ENCODE data around the gene CGB8.

Gene CGB8

GRCh38 chr19:49073514-49074378 lies 24.8 kb upstream of the CGB8 start:
- peak overlapping the region; percentile 8 for H3K4me3 Mint-ChIP-seq
- H3K9me3 Mint-ChIP-seq, result no peaks in the 10 kb centered on the region
- no peak overlapping the region for H3K27ac Mint-ChIP-seq
- DNase-seq, result no peak
- peaks cover 10% of the 10 kb centered on the region for H3K4me1 Mint-ChIP-seq
- H3K27me3 Mint-ChIP-seq, result peaks cover 53% of the 10 kb centered on the region
- H3K36me3 Mint-ChIP-seq (ENCODE audit: low read depth), result peaks cover 5% of the 10 kb centered on the region
- ATAC-seq, result no peak

DNA sequence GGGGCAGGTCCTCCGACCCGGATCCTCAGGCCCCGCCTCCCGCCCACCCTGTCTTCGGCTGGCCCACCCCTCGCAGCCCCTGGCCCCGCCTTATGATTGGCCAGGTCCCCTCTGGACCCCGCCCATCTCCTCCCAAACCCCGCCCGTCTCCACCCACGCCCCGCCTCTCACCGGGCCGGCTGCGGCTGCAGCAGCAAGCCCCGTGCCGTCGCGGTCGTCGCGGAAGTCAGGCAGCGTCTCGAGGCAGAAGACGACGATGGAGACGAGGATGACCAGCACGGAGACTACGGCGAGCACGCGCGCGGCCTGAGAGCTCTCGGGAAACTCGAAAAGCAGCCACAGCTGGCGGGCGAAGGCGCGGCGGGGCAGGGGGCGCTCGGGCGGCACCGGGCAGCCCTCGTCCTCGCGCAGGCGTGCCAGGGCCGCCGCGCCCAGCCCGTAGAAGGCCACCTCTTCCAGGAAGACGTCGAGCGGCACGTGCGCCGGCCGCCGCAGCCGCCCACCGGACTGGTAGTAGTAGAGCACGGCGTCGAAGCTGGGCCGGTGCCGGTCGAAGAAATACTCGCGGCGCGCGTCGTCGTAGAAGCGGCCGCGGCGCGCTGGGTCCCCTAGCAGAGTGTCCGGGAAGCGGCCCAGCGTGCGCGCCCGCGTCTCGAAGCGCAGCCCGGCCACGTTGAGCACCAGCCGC lies 23.1 kb upstream of the CGB8 start:
- DNase-seq, result peak; percentile 33
- H3K27ac Mint-ChIP-seq, result no peak overlapping the region
- no peak for ATAC-seq
- H3K4me3 Mint-ChIP-seq, result no peak overlapping the region
- H3K36me3 Mint-ChIP-seq (ENCODE audit: low read depth), result peaks cover 5% of the 10 kb centered on the region
- no peaks in the 10 kb centered on the region for H3K9me3 Mint-ChIP-seq
- H3K27me3 Mint-ChIP-seq, result peaks cover 61% of the 10 kb centered on the region
- peaks cover 10% of the 10 kb centered on the region for H3K4me1 Mint-ChIP-seq

- no peak for DNase-seq
- Mint-ChIP-seq H3K4me3 (no peak overlapping the region), H3K9me3 (no peaks in the 10 kb centered on the region), H3K27me3 (peaks cover 70% of the 10 kb centered on the region), H3K36me3 (ENCODE audit: low read depth) (peaks cover 5% of the 10 kb centered on the region), H3K4me1 (peaks cover 10% of the 10 kb centered on the region), H3K27ac (no peak overlapping the region)
- ATAC-seq, result no peak
Observed at GRCh38 chr19:49070416-49070815, 21.5 kb upstream of the CGB8 start.

DNA sequence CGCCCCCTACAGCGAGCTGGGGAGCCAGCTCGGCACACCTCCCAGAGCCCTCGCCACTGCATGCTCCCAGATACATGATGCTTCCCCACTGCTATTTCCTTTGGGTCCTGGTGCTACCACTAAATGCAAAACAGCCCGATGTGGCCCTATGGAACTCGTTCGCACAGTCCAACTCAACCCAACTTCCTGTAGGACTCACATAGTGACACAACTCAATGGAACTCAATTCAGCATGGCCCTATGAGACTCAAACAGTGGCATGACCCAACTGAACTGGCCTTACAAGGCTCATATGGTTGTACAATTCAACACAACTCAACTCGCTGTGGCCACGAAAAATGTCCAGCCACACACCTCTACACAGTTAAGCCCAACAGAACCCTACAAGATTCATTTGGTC lies 20.1 kb upstream of the CGB8 start:
- Mint-ChIP-seq H3K9me3 (no peaks in the 10 kb centered on the region), H3K4me1 (peaks cover 10% of the 10 kb centered on the region), H3K36me3 (ENCODE audit: low read depth) (peaks cover 5% of the 10 kb centered on the region), H3K4me3 (no peak overlapping the region), H3K27me3 (peaks cover 67% of the 10 kb centered on the region), H3K27ac (no peak overlapping the region)
- ATAC-seq, result no peak
- DNase-seq, result no peak

- Mint-ChIP-seq H3K27ac (no peak overlapping the region), H3K4me3 (no peak overlapping the region), H3K36me3 (ENCODE audit: low read depth) (peaks cover 3% of the 10 kb centered on the region), H3K4me1 (no peaks in the 10 kb centered on the region), H3K9me3 (no peaks in the 10 kb centered on the region), H3K27me3 (peaks cover 63% of the 10 kb centered on the region)
- DNase-seq (no peak), ATAC-seq (no peak)
Observed at GRCh38 chr19:49067554-49067953, 18.6 kb upstream of the CGB8 start.

DNA sequence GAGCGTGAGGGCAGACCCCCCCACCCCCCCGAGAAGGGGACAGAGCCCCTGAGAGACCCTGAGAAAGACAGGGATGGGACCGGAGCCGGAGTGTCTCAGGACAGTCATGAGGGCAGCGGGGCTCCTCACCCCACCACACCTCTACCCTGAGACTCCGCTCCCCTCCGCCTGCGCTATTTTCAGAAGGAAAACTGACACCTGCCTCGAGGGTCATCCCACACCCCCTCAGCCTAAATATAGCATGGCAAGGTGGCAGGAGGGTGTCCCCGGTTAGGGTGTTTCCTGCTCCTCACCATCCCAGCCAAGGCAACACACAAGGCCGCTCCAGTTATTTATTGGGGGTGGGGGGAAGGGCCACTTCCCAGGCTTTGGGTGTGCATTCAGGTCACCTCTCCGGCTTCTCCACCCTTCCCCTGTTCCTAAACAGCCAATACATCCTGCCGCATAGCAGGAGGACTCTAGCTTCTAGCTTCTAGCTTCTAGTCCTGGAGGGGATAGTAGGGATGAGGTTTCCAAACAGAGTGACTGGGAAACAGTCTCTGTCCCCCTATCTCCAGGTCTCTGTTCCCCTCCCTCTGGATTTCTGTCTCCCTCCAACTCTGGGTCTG lies 17.1 kb upstream of the CGB8 start:
- H3K36me3 Mint-ChIP-seq (ENCODE audit: low read depth), result peaks cover 3% of the 10 kb centered on the region

DNA sequence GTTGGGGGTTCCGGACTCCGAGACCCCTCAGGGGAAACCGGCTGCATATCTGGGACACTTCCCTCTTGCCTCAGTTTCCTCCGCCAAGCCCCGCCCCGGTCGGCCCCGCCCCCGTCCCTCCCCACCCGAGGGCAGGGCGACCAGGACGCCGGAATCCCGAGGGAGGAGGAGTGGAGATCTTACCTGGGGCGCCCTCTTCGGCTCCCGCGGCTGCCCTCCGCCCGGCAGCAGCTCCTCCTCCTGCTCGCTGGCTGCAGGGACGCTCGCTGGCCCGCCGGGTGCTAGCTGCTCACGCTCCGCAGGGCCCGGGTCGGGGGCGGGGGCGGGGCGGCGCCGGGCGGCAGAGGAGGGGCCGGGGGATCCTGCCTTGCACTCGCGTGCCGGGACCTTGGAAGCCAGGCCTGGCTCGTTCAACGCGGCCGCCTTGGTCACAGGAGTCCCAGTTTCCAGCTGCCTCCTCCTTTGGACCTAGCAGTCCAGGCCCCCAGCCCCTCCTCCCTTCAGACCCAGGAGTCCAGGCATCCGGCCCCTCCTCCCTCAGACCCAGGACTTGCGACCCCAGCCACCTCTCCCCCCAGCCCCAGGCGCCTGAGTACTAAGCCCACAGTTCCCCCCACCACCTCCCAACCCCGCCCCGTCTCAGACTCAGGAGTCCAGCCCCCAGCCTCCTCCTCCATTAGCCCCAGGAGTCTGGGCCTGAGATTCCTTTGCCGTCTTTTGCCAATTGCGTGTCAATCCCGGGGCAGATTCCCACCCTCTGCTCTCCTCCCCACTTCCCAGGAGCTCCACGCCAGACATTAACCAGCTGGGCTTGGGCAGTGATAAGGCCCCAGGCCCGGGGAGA lies 16.1 kb upstream of the CGB8 start, which contains the start of gene NTF4:
TSS of gene NTF4 (minus strand) at position 51 of the 844 bp plus-strand sequence. CDS start 2,821 bp downstream, outside the sequence.
- DNase-seq (no peak), ATAC-seq (no peak)
- no peaks in the 10 kb centered on the region for H3K4me1 Mint-ChIP-seq
- no peaks in the 10 kb centered on the region for H3K9me3 Mint-ChIP-seq
- no peak within 1 kb of the TSS for H3K4me3 Mint-ChIP-seq
- peaks cover 56% of the 10 kb centered on the region for H3K27me3 Mint-ChIP-seq
- H3K27ac Mint-ChIP-seq, result no peak within 1 kb of the TSS
- H3K36me3 Mint-ChIP-seq (ENCODE audit: low read depth), result no peaks in the 10 kb centered on the region

More for the DNA sequence above, 17.1 kb upstream of the CGB8 start:
- DNase-seq, result no peak
- H3K27ac Mint-ChIP-seq, result no peak overlapping the region
- H3K4me3 Mint-ChIP-seq, result no peak overlapping the region
- H3K4me1 Mint-ChIP-seq, result no peaks in the 10 kb centered on the region
- no peaks in the 10 kb centered on the region for H3K9me3 Mint-ChIP-seq
- peaks cover 54% of the 10 kb centered on the region for H3K27me3 Mint-ChIP-seq
- no peak for ATAC-seq

- H3K4me3 Mint-ChIP-seq, result no peak overlapping the region
- H3K9me3 Mint-ChIP-seq, result no peaks in the 10 kb centered on the region
- no peak overlapping the region for H3K27ac Mint-ChIP-seq
- no peaks in the 10 kb centered on the region for H3K4me1 Mint-ChIP-seq
- ATAC-seq, result no peak
- DNase-seq, result no peak
- H3K27me3 Mint-ChIP-seq, result peaks cover 57% of the 10 kb centered on the region
- H3K36me3 Mint-ChIP-seq (ENCODE audit: low read depth), result no peaks in the 10 kb centered on the region
Observed at GRCh38 chr19:49064029-49064629, 15.2 kb upstream of the CGB8 start.

GRCh38 chr19:49061445-49061844 lies 12.5 kb upstream of the CGB8 start:
- Mint-ChIP-seq H3K4me3 (no peak overlapping the region), H3K27ac (no peak overlapping the region), H3K4me1 (peaks cover 14% of the 10 kb centered on the region), H3K27me3 (peaks cover 64% of the 10 kb centered on the region), H3K36me3 (ENCODE audit: low read depth) (no peaks in the 10 kb centered on the region), H3K9me3 (no peaks in the 10 kb centered on the region)
- ATAC-seq, result no peak
- DNase-seq, result no peak

- no peak for ATAC-seq
- Mint-ChIP-seq H3K4me3 (no peak overlapping the region), H3K27ac (no peak overlapping the region), H3K9me3 (no peaks in the 10 kb centered on the region), H3K36me3 (ENCODE audit: low read depth) (no peaks in the 10 kb centered on the region), H3K27me3 (peaks cover 63% of the 10 kb centered on the region), H3K4me1 (peaks cover 17% of the 10 kb centered on the region)
- no peak for DNase-seq
Observed at GRCh38 chr19:49061000-49061399, 12.1 kb upstream of the CGB8 start.

DNA sequence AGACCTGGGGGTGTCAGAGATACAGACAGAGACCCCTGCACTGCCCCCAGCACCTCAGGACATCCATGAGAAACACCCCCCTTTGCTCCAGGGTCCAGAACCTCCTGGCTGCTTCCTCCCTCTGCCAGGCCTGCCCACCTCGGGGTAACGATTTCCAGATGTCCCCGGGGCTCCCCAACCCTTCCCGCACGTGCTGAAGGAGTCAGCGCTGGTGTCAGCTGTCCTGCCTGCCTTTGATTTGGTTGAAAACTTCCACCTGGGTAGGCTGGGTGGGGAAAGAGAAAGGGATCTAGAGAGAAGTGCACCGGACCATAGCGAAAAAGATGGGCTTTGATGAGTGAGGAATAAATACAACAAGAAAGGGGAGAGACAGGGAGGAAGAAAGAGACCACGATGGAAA lies 10.1 kb upstream of the CGB8 start:
- H3K27ac Mint-ChIP-seq, result no peak overlapping the region
- ATAC-seq (no peak), DNase-seq (no peak)
- H3K27me3 Mint-ChIP-seq, result peaks cover 60% of the 10 kb centered on the region
- no peaks in the 10 kb centered on the region for H3K9me3 Mint-ChIP-seq
- H3K36me3 Mint-ChIP-seq (ENCODE audit: low read depth), result no peaks in the 10 kb centered on the region
- H3K4me1 Mint-ChIP-seq, result peaks cover 17% of the 10 kb centered on the region
- no peak overlapping the region for H3K4me3 Mint-ChIP-seq

- peak; percentile 34 for DNase-seq
- Mint-ChIP-seq H3K4me1 (peaks cover 17% of the 10 kb centered on the region), H3K27me3 (peaks cover 56% of the 10 kb centered on the region), H3K36me3 (ENCODE audit: low read depth) (no peaks in the 10 kb centered on the region), H3K9me3 (no peaks in the 10 kb centered on the region), H3K27ac (no peak overlapping the region), H3K4me3 (no peak overlapping the region)
- ATAC-seq, result no peak
Observed at GRCh38 chr19:49058562-49058961, 9.7 kb upstream of the CGB8 start.

GRCh38 chr19:49057636-49058234 lies 8.8 kb upstream of the CGB8 start, which contains the start of gene CGB7:
Gene CGB7 (minus strand): TSS chr19:49057749. CDS start chr19:49055375, 2,374 bp downstream.
- peaks cover 17% of the 10 kb centered on the region for H3K4me1 Mint-ChIP-seq
- no peak within 1 kb of the TSS for H3K27ac Mint-ChIP-seq
- peak within 1 kb of the TSS; percentile 58 for H3K4me3 Mint-ChIP-seq
- H3K9me3 Mint-ChIP-seq, result no peaks in the 10 kb centered on the region
- ATAC-seq, result no peak
- peak; percentile 48 for DNase-seq
- peaks cover 50% of the 10 kb centered on the region for H3K27me3 Mint-ChIP-seq
- H3K36me3 Mint-ChIP-seq (ENCODE audit: low read depth), result no peaks in the 10 kb centered on the region

Measured in activated naive CD8-positive, alpha-beta T cell treated with anti-CD3 and anti-CD28 coated beads, Interleukin-2, amount 50 U/mL, for 24 hours (primary cell).